ENCODE data around the gene MIOS. TPM values are rescaled to one million over a fixed set of nuclear protein-coding genes. Genes with fewer than 3 reads are reported as not detected.

The MIOS gene
- total RNA-seq, 2 experiments from 2014 or later, result 63.0 to 67.3 TPM

GRCh38 chr7:7577888-7578287 is 11.2 kb downstream of the MIOS start:
- Mint-ChIP-seq H3K27me3 (no peaks in the 10 kb centered on the region), H3K36me3 (ENCODE audit: low read depth) (peaks cover 31% of the 10 kb centered on the region), H3K4me1 (ENCODE audit: low read depth) (peaks cover 14% of the 10 kb centered on the region), H3K9me3 (no peaks in the 10 kb centered on the region), H3K4me3 (no peak overlapping the region), H3K27ac (no peak overlapping the region)
- POLR2A ChIA-PET, result no interaction called here
- TF ChIP-seq, protein P1, sequence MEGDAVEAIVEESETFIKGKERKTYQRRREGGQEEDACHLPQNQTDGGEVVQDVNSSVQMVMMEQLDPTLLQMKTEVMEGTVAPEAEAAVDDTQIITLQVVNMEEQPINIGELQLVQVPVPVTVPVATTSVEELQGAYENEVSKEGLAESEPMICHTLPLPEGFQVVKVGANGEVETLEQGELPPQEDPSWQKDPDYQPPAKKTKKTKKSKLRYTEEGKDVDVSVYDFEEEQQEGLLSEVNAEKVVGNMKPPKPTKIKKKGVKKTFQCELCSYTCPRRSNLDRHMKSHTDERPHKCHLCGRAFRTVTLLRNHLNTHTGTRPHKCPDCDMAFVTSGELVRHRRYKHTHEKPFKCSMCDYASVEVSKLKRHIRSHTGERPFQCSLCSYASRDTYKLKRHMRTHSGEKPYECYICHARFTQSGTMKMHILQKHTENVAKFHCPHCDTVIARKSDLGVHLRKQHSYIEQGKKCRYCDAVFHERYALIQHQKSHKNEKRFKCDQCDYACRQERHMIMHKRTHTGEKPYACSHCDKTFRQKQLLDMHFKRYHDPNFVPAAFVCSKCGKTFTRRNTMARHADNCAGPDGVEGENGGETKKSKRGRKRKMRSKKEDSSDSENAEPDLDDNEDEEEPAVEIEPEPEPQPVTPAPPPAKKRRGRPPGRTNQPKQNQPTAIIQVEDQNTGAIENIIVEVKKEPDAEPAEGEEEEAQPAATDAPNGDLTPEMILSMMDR (IDR thresholded peaks at IDR 0.05), result no peak
- intact Hi-C loops (cut with micrococcal nuclease), result no loop called here
- DNase-seq, result no peak
- ATAC-seq, result no peak
- CTCF ChIA-PET, result interaction anchor here (0.8 kb wide), 1 partner anchor 8 kb away, joined by 3 read pairs; no protein-coding TSS in a partner anchor

GRCh38 chr7:7579638-7580037 is 13.0 kb downstream of the MIOS start:
- TF ChIP-seq, protein P1 (IDR thresholded peaks at IDR 0.05), result no peak
- H3K27me3 Mint-ChIP-seq, result no peaks in the 10 kb centered on the region
- DNase-seq (no peak), ATAC-seq (no peak)
- ChIA-PET CTCF (no interaction called here), POLR2A (no interaction called here)
- H3K9me3 Mint-ChIP-seq, result no peaks in the 10 kb centered on the region
- intact Hi-C loops (cut with micrococcal nuclease), result no loop called here
- no peak overlapping the region for H3K4me3 Mint-ChIP-seq
- H3K36me3 Mint-ChIP-seq (ENCODE audit: low read depth), result peaks cover 21% of the 10 kb centered on the region
- peaks cover 4% of the 10 kb centered on the region for H3K4me1 Mint-ChIP-seq (ENCODE audit: low read depth)
- no peak overlapping the region for H3K27ac Mint-ChIP-seq

DNA sequence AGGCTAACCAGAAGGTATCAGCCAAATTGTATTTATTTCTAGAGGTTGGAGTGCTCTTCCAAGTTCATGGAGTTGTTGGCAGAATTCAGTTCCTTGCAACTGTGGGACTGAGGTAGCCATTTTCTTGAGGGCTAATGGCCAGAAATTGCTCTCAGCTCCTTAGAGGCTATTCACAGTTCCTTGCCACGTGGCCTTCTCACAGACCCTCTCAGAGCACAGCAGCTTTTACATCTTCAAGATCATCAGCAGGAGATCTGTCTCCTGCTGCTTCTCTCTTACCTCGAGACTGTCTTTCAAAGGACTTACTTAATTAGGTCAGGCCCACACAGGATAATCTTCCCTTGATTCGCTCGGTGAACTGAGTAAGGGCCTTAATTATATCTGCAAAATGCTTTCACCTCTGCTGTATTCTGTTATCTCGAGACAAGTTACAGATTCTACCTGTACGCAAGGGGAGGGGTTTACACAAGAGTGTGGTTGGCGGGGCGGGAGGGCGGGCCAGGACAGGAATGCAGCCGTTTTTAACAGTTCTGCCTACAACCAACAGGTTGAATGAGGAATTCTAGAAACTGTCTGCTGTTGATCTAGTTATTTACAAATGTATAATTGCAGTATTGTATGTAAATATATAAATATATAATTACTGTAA is 15.0 kb downstream of the MIOS start:
- Mint-ChIP-seq H3K27me3 (no peaks in the 10 kb centered on the region), H3K36me3 (ENCODE audit: low read depth) (peaks cover 19% of the 10 kb centered on the region), H3K4me3 (no peak overlapping the region), H3K4me1 (ENCODE audit: low read depth) (peaks cover 3% of the 10 kb centered on the region), H3K27ac (no peak overlapping the region), H3K9me3 (no peaks in the 10 kb centered on the region)
- DNase-seq (no peak), ATAC-seq (no peak)
- ChIA-PET POLR2A (no interaction called here), CTCF (no interaction called here)
- TF ChIP-seq, protein P1 (IDR thresholded peaks at IDR 0.05), result no peak
- intact Hi-C loops (cut with micrococcal nuclease), result no loop called here

- ChIA-PET CTCF (interaction anchor here (1.1 kb wide), 1 partner anchor 12 kb away, joined by 3 read pairs; no protein-coding TSS in a partner anchor), POLR2A (no interaction called here)
- H3K9me3 Mint-ChIP-seq, result no peaks in the 10 kb centered on the region
- H3K27me3 Mint-ChIP-seq, result no peaks in the 10 kb centered on the region
- H3K36me3 Mint-ChIP-seq (ENCODE audit: low read depth), result peaks cover 19% of the 10 kb centered on the region
- ATAC-seq (no peak), DNase-seq (no peak)
- no peak overlapping the region for H3K27ac Mint-ChIP-seq
- peaks cover 3% of the 10 kb centered on the region for H3K4me1 Mint-ChIP-seq (ENCODE audit: low read depth)
- no peak overlapping the region for H3K4me3 Mint-ChIP-seq
- intact Hi-C loops (cut with micrococcal nuclease), result no loop called here
- TF ChIP-seq, protein P1 (IDR thresholded peaks at IDR 0.05), result no peak
Measured at GRCh38 chr7:7582596-7582995, 15.9 kb downstream of the MIOS start.

DNA sequence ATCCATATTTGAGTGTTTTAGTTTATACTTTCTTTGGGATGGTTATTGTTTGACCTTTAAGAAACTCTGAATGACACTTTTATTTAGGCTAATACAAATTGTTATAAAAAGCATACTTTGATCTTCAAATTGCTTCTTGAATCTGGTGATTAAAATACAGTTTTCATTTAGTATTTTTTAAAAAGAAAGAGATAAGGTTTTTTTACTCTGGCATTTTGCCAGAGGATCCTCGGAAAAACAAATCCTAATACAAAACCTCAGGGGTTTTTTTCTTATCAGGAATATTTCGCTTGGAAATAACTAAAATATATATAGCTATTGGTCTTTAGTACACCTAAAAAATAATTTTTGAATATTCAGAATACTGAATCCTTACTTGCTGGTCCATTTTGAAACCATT is 17.0 kb downstream of the MIOS start:
- no peaks in the 10 kb centered on the region for H3K9me3 Mint-ChIP-seq
- ATAC-seq, result no peak
- H3K4me1 Mint-ChIP-seq (ENCODE audit: low read depth), result peaks cover 6% of the 10 kb centered on the region
- H3K27me3 Mint-ChIP-seq, result no peaks in the 10 kb centered on the region
- TF ChIP-seq, protein P1 (IDR thresholded peaks at IDR 0.05), result no peak
- POLR2A ChIA-PET, result no interaction called here
- DNase-seq, result no peak
- H3K36me3 Mint-ChIP-seq (ENCODE audit: low read depth), result peaks cover 26% of the 10 kb centered on the region
- H3K27ac Mint-ChIP-seq, result no peak overlapping the region
- no peak overlapping the region for H3K4me3 Mint-ChIP-seq
- CTCF ChIA-PET, result interaction anchor here (1.1 kb wide), 1 partner anchor 11 kb away, joined by 3 read pairs; no protein-coding TSS in a partner anchor
- intact Hi-C loops (cut with micrococcal nuclease), result no loop called here

Measured in activated CD8-positive, alpha-beta T cell treated with anti-CD3 and anti-CD28 coated beads for 36 hours (primary cell).